Kidney (tissue), 14 donors: ENCODE measurements around the gene TAGLN2. TPM values are rescaled to one million over a fixed set of nuclear protein-coding genes. Genes with fewer than 3 reads are reported as not detected.

Experiments used
- DNase-seq, 5 donors: peaks; one replicate each; pipeline ENCODE4 v3.0.0-alpha.2; 2013 to 2020
- FAIRE-seq: peaks from 2 replicates; lab custom pipeline; 2012; peaks lifted over from hg19 to GRCh38; lab: Jason Lieb, UNC
- H3K27ac ChIP-seq, 2 donors: one replicate each; pipeline ENCODE4 v1.7.0; 2013; ENCODE audit warnings: low read depth in 2 of 2, low read length in 2 of 2, inconsistent platforms in 1 of 2
- H3K27me3 ChIP-seq: one replicate; pipeline ENCODE4 v1.7.1; 2013; ENCODE audit warnings: low read length, inconsistent platforms; ENCODE audit not compliant: control insufficient read depth, insufficient read depth
- H3K36me3 ChIP-seq, 3 donors: one replicate each; pipeline versions ENCODE4 v1.7.0 to v1.7.1; 2013; ENCODE audit warnings: low read length in 3 of 3, control low read depth in 1 of 3, inconsistent platforms in 1 of 3; ENCODE audit not compliant: insufficient read depth in 3 of 3, control insufficient read depth in 2 of 3
- H3K4me1 ChIP-seq, 3 donors: one replicate each; pipeline versions ENCODE4 v1.7.0 to v1.7.1; 2013; ENCODE audit warnings: low read length in 3 of 3, inconsistent platforms in 1 of 3, low read depth in 1 of 3; ENCODE audit not compliant: control insufficient read depth in 2 of 3, insufficient read depth in 2 of 3
- H3K4me3 ChIP-seq, 3 donors: one replicate each; pipeline versions ENCODE4 v1.7.0 to v1.8.1; 2013; ENCODE audit warnings: low read length in 3 of 3, control low read depth in 1 of 3, inconsistent platforms in 1 of 3
- H3K9ac ChIP-seq, 3 donors: one replicate each; pipeline versions ENCODE4 v1.7.0 to v1.7.1; 2013; ENCODE audit warnings: low read length in 3 of 3, control low read depth in 1 of 3, inconsistent platforms in 1 of 3
- H3K9me3 ChIP-seq, 3 donors: one replicate each; pipeline versions ENCODE4 v1.7.0 to v1.7.1; 2013; ENCODE audit warnings: low read length in 3 of 3, control low read depth in 1 of 3, inconsistent platforms in 1 of 3; ENCODE audit not compliant: control insufficient read depth in 2 of 3, insufficient read depth in 1 of 3
- intact Hi-C: fragments of 100-400 bp; cut with DNase I; formaldehyde crosslinking; loops from one replicate; pipeline ENCODE4 v1.11.1; 2022
- polyA plus RNA-seq: library from polyadenylated mRNA; stranded (reverse); fragments of 350-450 nt; fragmentation: Illumina TruSeq; extraction: RNeasy Lipid Tissue Mini Kit (QIAGEN cat#74804); gene quantifications from one replicate; pipeline ENCODE4 v1.2.3, GENCODE V29; 2014; ENCODE audit warnings: low read depth, low replicate concordance; ENCODE audit not compliant: insufficient read depth
- total RNA-seq: library from RNA; stranded (reverse); fragmentation: NEBNext Ultra II Directional; extraction: Animal tissue kit (Norgen Biotek cat#: 25700); gene quantifications from one replicate; pipeline ENCODE4 v1.2.1, GENCODE V29; 2021
- TF ChIP-seq, protein P1 (sequence below): IDR thresholded peaks from 3 replicates; pipeline ENCODE4 v1.5.1; 2012; ENCODE audit warnings: mild to moderate bottlenecking, moderate library complexity, borderline replicate concordance; ENCODE audit not compliant: insufficient read depth; ENCODE audit errors: extremely low read depth
- donor health status: control.
- donor health status: control.
- donor health status: control.
- donor health status: control.
- donor health status: control.
- donor health status: DM: yes; HTN: yes; CAD: no.
- donor health status: Normal renal cell carcinoma (clear cell type).

TAGLN2 gene
- total and polyA plus RNA-seq, 2 donors from 2014 or later, result 223 to 358 TPM

GRCh38 chr1:159937054-159937750, 11.9 kb upstream of the TAGLN2 start:
- intact Hi-C loops, result loop anchor here (5.0 kb wide), 1 partner anchor 70 kb away; no protein-coding TSS in a partner anchor
- Histone ChIP-seq H3K36me3 (no peaks in the 10 kb centered on the region), H3K4me3 (no peak overlapping the region), H3K9ac (no peak overlapping the region), H3K27ac (no peak overlapping the region), H3K4me1 (peaks cover 0 to 4% (median 0%) of the 10 kb centered on the region in 3 donors), H3K27me3 (no peaks in the 10 kb centered on the region), H3K9me3 (no peaks in the 10 kb centered on the region)
- DNase-seq (peak in 1 of 5 donors; percentile 49), FAIRE-seq (no peak)
- TF ChIP-seq, protein P1, sequence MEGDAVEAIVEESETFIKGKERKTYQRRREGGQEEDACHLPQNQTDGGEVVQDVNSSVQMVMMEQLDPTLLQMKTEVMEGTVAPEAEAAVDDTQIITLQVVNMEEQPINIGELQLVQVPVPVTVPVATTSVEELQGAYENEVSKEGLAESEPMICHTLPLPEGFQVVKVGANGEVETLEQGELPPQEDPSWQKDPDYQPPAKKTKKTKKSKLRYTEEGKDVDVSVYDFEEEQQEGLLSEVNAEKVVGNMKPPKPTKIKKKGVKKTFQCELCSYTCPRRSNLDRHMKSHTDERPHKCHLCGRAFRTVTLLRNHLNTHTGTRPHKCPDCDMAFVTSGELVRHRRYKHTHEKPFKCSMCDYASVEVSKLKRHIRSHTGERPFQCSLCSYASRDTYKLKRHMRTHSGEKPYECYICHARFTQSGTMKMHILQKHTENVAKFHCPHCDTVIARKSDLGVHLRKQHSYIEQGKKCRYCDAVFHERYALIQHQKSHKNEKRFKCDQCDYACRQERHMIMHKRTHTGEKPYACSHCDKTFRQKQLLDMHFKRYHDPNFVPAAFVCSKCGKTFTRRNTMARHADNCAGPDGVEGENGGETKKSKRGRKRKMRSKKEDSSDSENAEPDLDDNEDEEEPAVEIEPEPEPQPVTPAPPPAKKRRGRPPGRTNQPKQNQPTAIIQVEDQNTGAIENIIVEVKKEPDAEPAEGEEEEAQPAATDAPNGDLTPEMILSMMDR, result no peak

DNA sequence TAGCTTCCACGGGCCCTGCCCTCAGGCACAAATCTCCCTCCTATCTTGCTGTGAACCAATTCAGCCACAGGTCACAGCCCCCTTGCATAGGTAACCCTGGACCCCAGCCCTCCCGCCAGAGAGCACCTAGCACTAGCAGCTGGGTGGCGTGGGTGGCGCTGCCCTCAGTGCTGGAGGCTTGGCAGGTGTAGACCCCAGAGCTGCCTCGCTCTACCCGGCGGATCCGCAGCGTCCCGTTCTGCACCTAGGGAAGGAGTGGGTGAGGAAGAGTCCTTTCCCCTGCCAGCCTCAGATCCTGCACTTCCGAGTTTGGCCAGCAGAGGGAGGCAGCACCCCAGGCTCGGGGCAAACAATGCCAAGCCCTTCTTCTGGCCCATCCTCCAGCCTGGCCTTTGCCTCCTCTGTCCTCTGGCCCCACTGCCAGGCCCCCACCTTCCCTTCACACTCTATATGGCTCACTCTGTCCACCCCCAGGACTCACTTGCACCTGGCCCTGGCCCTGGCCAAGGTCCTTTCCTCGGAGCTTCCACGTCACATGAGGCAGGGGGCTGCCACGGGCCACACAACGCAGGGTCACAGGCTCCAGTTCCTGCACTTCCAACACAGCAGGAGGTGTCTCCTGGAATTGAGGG, 11.1 kb upstream of the TAGLN2 start:
- FAIRE-seq, result no peak
- Histone ChIP-seq H3K9me3 (no peaks in the 10 kb centered on the region), H3K4me3 (no peak overlapping the region), H3K4me1 (peaks cover 0 to 4% (median 0%) of the 10 kb centered on the region in 3 donors), H3K27me3 (no peaks in the 10 kb centered on the region), H3K9ac (no peak overlapping the region), H3K36me3 (no peaks in the 10 kb centered on the region), H3K27ac (no peak overlapping the region)
- intact Hi-C loops, result loop anchor here (5.0 kb wide), 1 partner anchor 71 kb away; no protein-coding TSS in a partner anchor
- TF ChIP-seq, protein P1, result peak; percentile 95
- peak; percentile 66 to 89 (median 79) for DNase-seq

GRCh38 chr1:159935719-159936272, 10.5 kb upstream of the TAGLN2 start:
- intact Hi-C loops, result loop anchor here (5.0 kb wide), 1 partner anchor 72 kb away; no protein-coding TSS in a partner anchor

More at GRCh38 chr1:159935719-159936272, 10.5 kb upstream of the TAGLN2 start:
- H3K27ac ChIP-seq, result no peak overlapping the region
- H3K27me3 ChIP-seq, result no peaks in the 10 kb centered on the region
- H3K4me1 ChIP-seq, result peaks cover 0 to 4% (median 0%) of the 10 kb centered on the region in 3 donors
- no peak overlapping the region for H3K9ac ChIP-seq
- TF ChIP-seq, protein P1, result no peak
- H3K4me3 ChIP-seq, result no peak overlapping the region
- H3K36me3 ChIP-seq, result no peaks in the 10 kb centered on the region
- H3K9me3 ChIP-seq, result no peaks in the 10 kb centered on the region
- DNase-seq (no peak), FAIRE-seq (no peak)
